ENCODE results near the gene NUDT14. TPM values are rescaled to one million over a fixed set of nuclear protein-coding genes. Genes with fewer than 3 reads are reported as not detected.

Gene NUDT14
- total RNA-seq, 4 donors from 2014 or later: 12.1 to 22.3 (median 16.6) TPM

DNA sequence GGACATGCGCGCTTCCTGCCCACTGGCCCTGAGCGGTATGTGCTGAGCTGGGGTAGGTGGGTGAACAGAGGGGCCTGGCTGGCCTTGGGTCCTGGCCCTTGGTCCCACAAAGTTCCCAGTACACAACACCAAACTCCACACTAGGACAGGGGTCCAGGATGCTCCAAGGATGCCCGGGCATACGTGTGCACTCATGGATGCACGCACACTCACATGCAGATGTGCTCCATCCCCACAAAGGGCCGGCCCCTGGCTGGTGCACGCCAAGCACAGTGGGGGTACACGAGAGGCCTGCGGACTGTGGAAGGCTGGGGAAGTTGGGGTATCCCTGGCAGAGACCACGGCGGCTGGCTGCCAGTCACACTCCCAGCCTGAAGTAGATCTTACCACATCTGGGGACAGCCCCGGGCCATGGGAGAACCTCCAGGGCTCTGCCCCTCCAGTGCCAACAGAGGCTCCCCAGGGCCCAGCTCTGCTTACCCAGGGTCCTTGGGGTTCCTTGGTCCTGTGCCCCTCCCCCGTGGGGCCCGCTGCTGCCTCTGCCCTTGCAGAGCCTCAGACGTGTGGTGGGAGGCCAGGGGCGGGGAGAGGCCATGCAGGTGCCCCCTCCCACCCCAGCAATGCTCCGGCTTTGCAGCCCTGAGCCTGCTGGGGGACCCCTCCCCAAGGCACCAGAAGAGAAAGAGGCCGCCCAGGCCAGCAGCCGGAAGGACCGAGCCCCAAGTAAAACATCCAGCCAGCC lies 24.0 kb upstream of the NUDT14 start:
- ATAC-seq (ENCODE audit: low FRiP score) (peak; percentile 1), DNase-seq (ENCODE audit: low spot score) (no peak)
- TF ChIP-seq, protein P1, sequence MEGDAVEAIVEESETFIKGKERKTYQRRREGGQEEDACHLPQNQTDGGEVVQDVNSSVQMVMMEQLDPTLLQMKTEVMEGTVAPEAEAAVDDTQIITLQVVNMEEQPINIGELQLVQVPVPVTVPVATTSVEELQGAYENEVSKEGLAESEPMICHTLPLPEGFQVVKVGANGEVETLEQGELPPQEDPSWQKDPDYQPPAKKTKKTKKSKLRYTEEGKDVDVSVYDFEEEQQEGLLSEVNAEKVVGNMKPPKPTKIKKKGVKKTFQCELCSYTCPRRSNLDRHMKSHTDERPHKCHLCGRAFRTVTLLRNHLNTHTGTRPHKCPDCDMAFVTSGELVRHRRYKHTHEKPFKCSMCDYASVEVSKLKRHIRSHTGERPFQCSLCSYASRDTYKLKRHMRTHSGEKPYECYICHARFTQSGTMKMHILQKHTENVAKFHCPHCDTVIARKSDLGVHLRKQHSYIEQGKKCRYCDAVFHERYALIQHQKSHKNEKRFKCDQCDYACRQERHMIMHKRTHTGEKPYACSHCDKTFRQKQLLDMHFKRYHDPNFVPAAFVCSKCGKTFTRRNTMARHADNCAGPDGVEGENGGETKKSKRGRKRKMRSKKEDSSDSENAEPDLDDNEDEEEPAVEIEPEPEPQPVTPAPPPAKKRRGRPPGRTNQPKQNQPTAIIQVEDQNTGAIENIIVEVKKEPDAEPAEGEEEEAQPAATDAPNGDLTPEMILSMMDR (IDR thresholded peaks at IDR 0.05): no peak

GRCh38 chr14:105204206-105204930 lies 23.3 kb upstream of the NUDT14 start:
- TF ChIP-seq, protein P1 (IDR thresholded peaks at IDR 0.05): no peak
- DNase-seq (ENCODE audit: low spot score): no peak
- peak; percentile 30 for ATAC-seq (ENCODE audit: low FRiP score)

DNA sequence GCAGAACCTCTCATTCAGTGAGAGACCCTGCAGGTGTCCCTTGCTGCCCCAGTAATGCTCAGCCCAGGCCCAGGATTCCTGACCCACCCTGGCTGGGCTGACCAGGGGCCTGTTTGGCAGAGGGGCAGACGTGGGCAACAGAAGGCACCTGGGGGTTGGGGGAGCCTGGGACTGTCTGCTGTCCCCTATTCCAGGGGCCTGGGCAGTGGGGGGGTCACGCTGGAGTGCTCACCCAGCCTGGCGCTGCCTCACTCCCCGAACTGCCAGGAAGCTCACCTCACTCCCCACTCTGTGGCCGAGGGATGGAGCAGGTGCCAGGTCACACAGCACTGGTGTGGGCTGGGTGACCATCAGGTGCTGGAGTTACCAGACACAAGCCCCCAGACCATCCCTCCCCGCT lies 22.6 kb upstream of the NUDT14 start:
- ATAC-seq (ENCODE audit: low FRiP score): no peak
- TF ChIP-seq, protein P1 (IDR thresholded peaks at IDR 0.05): no peak
- no peak for DNase-seq (ENCODE audit: low spot score)

GRCh38 chr14:105203057-105203531 lies 22.0 kb upstream of the NUDT14 start:
- DNase-seq (ENCODE audit: low spot score) (peak; percentile 81), ATAC-seq (ENCODE audit: low FRiP score) (peak; percentile 46)
- TF ChIP-seq, protein P1 (IDR thresholded peaks at IDR 0.05): peak in 1 of 3 donors; percentile 66

- TF ChIP-seq, protein P1 (IDR thresholded peaks at IDR 0.05): no peak
- no peak for ATAC-seq (ENCODE audit: low FRiP score)
- DNase-seq (ENCODE audit: low spot score): no peak
Observed at GRCh38 chr14:105201925-105202513, 20.9 kb upstream of the NUDT14 start.

- DNase-seq (ENCODE audit: low spot score) (no peak), ATAC-seq (ENCODE audit: low FRiP score) (no peak)
- TF ChIP-seq, protein P1 (IDR thresholded peaks at IDR 0.05): no peak
Observed at GRCh38 chr14:105201156-105201924, 20.2 kb upstream of the NUDT14 start.
